Ovary (tissue), 3 donors: Measurements from ENCODE around the gene RPS6KA5.

Source experiments
- EP300 ChIP-seq: sonication (generic); formaldehyde crosslinking; IDR thresholded peaks from one replicate; pipeline ENCODE4 v1.6.1; 2017; ENCODE audit warnings: antibody characterized with exemption
- POLR2A ChIP-seq: fragments of 450-650 bp; IDR thresholded peaks from one replicate; pipeline ENCODE4 v1.6.1; 2017; ENCODE audit warnings: antibody characterized with exemption, mild to moderate bottlenecking, moderate library complexity
- TF ChIP-seq, protein P1 (sequence below), 3 donors: fragments of 450-650 bp in 2 of 3; fragments of 200-600 bp in 1 of 3; IDR thresholded peaks; one replicate each; pipeline versions ENCODE4 v1.5.1 to v1.8.0; 2016 to 2022; ENCODE audit warnings: antibody characterized with exemption in 3 of 3, mild to moderate bottlenecking in 1 of 3
- donor health status: DM: no; HTN: no; CAD: no.

DNA sequence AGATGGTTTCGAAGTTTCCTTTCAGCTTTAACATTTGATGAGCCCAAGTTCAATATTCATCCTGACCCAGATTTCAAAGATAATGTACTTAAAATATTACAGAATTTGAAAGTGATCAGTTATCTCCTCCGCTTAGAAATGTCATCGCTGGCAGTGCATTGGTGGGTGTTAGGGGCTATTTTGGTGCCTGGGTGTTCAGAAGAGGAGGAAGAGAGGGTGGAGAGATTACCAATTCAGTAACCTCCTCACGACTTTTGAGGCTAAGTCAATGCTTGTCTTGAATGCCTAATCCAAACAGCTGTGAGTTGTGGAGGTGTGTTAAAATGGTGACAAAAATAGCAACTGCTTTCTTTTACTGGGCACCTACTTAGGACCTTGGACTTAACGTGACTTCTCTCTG is 39.7 kb upstream of the RPS6KA5 start:
- TF ChIP-seq, protein P1, sequence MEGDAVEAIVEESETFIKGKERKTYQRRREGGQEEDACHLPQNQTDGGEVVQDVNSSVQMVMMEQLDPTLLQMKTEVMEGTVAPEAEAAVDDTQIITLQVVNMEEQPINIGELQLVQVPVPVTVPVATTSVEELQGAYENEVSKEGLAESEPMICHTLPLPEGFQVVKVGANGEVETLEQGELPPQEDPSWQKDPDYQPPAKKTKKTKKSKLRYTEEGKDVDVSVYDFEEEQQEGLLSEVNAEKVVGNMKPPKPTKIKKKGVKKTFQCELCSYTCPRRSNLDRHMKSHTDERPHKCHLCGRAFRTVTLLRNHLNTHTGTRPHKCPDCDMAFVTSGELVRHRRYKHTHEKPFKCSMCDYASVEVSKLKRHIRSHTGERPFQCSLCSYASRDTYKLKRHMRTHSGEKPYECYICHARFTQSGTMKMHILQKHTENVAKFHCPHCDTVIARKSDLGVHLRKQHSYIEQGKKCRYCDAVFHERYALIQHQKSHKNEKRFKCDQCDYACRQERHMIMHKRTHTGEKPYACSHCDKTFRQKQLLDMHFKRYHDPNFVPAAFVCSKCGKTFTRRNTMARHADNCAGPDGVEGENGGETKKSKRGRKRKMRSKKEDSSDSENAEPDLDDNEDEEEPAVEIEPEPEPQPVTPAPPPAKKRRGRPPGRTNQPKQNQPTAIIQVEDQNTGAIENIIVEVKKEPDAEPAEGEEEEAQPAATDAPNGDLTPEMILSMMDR (IDR thresholded peaks at IDR 0.05), result no peak
- TF ChIP-seq POLR2A (no peak), EP300 (no peak)
